T-helper 2 cell treated with Interferon-gamma antibody and Interleukin-4, amounts not matched to agents 5 μg/mL and 100 μg/mL, for 36 hours (primary cell): ENCODE results near the gene ACSL5.
"Not testable (repeated sequence)": the region's sequence is repeated elsewhere in the genome, so short reads cannot be mapped to it uniquely, and the experiment has no call there.

ENCODE experiments used
- DNase-seq: peaks from one replicate; pipeline ENCODE4 v3.0.0; 2021; ENCODE audit warnings: low spot score
- H3K27ac Mint-ChIP-seq: one replicate; pipeline ENCODE4 v1.8.0; 2021; ENCODE audit warnings: mild to moderate bottlenecking, mixed read lengths
- H3K27me3 Mint-ChIP-seq: one replicate; pipeline ENCODE4 v1.8.0; 2021; ENCODE audit warnings: low read depth, mixed read lengths
- H3K36me3 Mint-ChIP-seq: one replicate; pipeline ENCODE4 v1.8.0; 2021; ENCODE audit warnings: low read depth, mixed read lengths
- H3K4me1 Mint-ChIP-seq: one replicate; pipeline ENCODE4 v1.8.0; 2021; ENCODE audit warnings: low read depth, mixed read lengths
- H3K4me3 Mint-ChIP-seq: one replicate; pipeline ENCODE4 v1.8.0; 2022; ENCODE audit warnings: mild to moderate bottlenecking, moderate library complexity, mixed read lengths
- H3K9me3 Mint-ChIP-seq: one replicate; pipeline ENCODE4 v1.8.0; 2021; ENCODE audit warnings: mixed read lengths

Gene ACSL5

GRCh38 chr10:112375721-112376395 is 1.9 kb downstream of the ACSL5 start:
- Mint-ChIP-seq H3K9me3 (no peaks in the 10 kb centered on the region), H3K4me3 (peak overlapping the region; percentile 95), H3K27ac (peak overlapping the region; percentile 99), H3K36me3 (peaks cover 19% of the 10 kb centered on the region), H3K27me3 (no peaks in the 10 kb centered on the region), H3K4me1 (peaks cover 48% of the 10 kb centered on the region)
- peak; percentile 32 for DNase-seq

- Mint-ChIP-seq H3K4me3 (peak overlapping the region; percentile 95), H3K27me3 (no peaks in the 10 kb centered on the region), H3K9me3 (no peaks in the 10 kb centered on the region), H3K27ac (peak overlapping the region; percentile 99), H3K4me1 (peaks cover 45% of the 10 kb centered on the region), H3K36me3 (peaks cover 24% of the 10 kb centered on the region)
- no peak for DNase-seq
These were observed 2.5 kb downstream of the ACSL5 start for GRCh38 chr10:112376396-112376790.

- H3K36me3 Mint-ChIP-seq, result peaks cover 28% of the 10 kb centered on the region
- not testable (repeated sequence) for H3K27me3 Mint-ChIP-seq, DNase-seq, H3K9me3 Mint-ChIP-seq
- H3K4me3 Mint-ChIP-seq, result peak overlapping the region; percentile 95
- peaks cover 45% of the 10 kb centered on the region for H3K4me1 Mint-ChIP-seq
- H3K27ac Mint-ChIP-seq, result peak overlapping the region; percentile 26
These were observed 3.2 kb downstream of the ACSL5 start for GRCh38 chr10:112377116-112377515.

GRCh38 chr10:112379635-112380296 is 5.8 kb downstream of the ACSL5 start:
- Mint-ChIP-seq H3K36me3 (peaks cover 39% of the 10 kb centered on the region), H3K27me3 (no peaks in the 10 kb centered on the region), H3K27ac (no peak overlapping the region), H3K4me1 (peaks cover 37% of the 10 kb centered on the region), H3K9me3 (no peaks in the 10 kb centered on the region), H3K4me3 (no peak overlapping the region)
- no peak for DNase-seq

- Mint-ChIP-seq H3K36me3 (peaks cover 33% of the 10 kb centered on the region), H3K27ac (no peak overlapping the region), H3K9me3 (no peaks in the 10 kb centered on the region), H3K4me3 (no peak overlapping the region), H3K27me3 (no peaks in the 10 kb centered on the region), H3K4me1 (peaks cover 25% of the 10 kb centered on the region)
- no peak for DNase-seq
These were observed 8.8 kb downstream of the ACSL5 start for GRCh38 chr10:112382515-112383235.

- Mint-ChIP-seq H3K36me3 (peaks cover 33% of the 10 kb centered on the region), H3K27ac (no peak overlapping the region), H3K9me3 (no peaks in the 10 kb centered on the region), H3K4me3 (no peak overlapping the region), H3K27me3 (no peaks in the 10 kb centered on the region), H3K4me1 (peaks cover 22% of the 10 kb centered on the region)
- peak; percentile 50 for DNase-seq
These were observed 9.4 kb downstream of the ACSL5 start for GRCh38 chr10:112383325-112383724.

GRCh38 chr10:112384141-112384540 is 10.2 kb downstream of the ACSL5 start:
- Mint-ChIP-seq H3K4me3 (no peak overlapping the region), H3K9me3 (no peaks in the 10 kb centered on the region), H3K27ac (no peak overlapping the region), H3K27me3 (no peaks in the 10 kb centered on the region), H3K36me3 (peaks cover 33% of the 10 kb centered on the region), H3K4me1 (peaks cover 25% of the 10 kb centered on the region)
- no peak for DNase-seq

- no peaks in the 10 kb centered on the region for H3K9me3 Mint-ChIP-seq
- peaks cover 28% of the 10 kb centered on the region for H3K36me3 Mint-ChIP-seq
- H3K27me3 Mint-ChIP-seq, result no peaks in the 10 kb centered on the region
- peaks cover 27% of the 10 kb centered on the region for H3K4me1 Mint-ChIP-seq
- DNase-seq, result no peak
- no peak overlapping the region for H3K4me3 Mint-ChIP-seq
- no peak overlapping the region for H3K27ac Mint-ChIP-seq
These were observed 11.3 kb downstream of the ACSL5 start for GRCh38 chr10:112385201-112385600.

- H3K4me3 Mint-ChIP-seq, H3K9me3 Mint-ChIP-seq, H3K27me3 Mint-ChIP-seq, H3K27ac Mint-ChIP-seq, DNase-seq, H3K36me3 Mint-ChIP-seq: not testable (repeated sequence)
- H3K4me1 Mint-ChIP-seq, result peaks cover 29% of the 10 kb centered on the region
These were observed 14.1 kb downstream of the ACSL5 start for GRCh38 chr10:112388056-112388455.

GRCh38 chr10:112388548-112388947 is 14.6 kb downstream of the ACSL5 start:
- no peak overlapping the region for H3K4me3 Mint-ChIP-seq

GRCh38 chr10:112389271-112389822 is 15.4 kb downstream of the ACSL5 start:
- peaks cover 10% of the 10 kb centered on the region for H3K36me3 Mint-ChIP-seq
- H3K4me3 Mint-ChIP-seq, result peak overlapping the region; percentile 37
- H3K27me3 Mint-ChIP-seq, result no peaks in the 10 kb centered on the region
- H3K9me3 Mint-ChIP-seq, result no peaks in the 10 kb centered on the region
- peak; percentile 76 for DNase-seq
- peak overlapping the region; percentile 55 for H3K27ac Mint-ChIP-seq
- peaks cover 37% of the 10 kb centered on the region for H3K4me1 Mint-ChIP-seq

More at GRCh38 chr10:112388548-112388947, 14.6 kb downstream of the ACSL5 start:
- Mint-ChIP-seq H3K9me3 (no peaks in the 10 kb centered on the region), H3K27me3 (no peaks in the 10 kb centered on the region), H3K4me1 (peaks cover 33% of the 10 kb centered on the region), H3K27ac (peak overlapping the region; percentile 18), H3K36me3 (peaks cover 13% of the 10 kb centered on the region)
- DNase-seq, result no peak

GRCh38 chr10:112390125-112390703 is 16.3 kb downstream of the ACSL5 start:
- H3K36me3 Mint-ChIP-seq, result peaks cover 10% of the 10 kb centered on the region
- no peaks in the 10 kb centered on the region for H3K27me3 Mint-ChIP-seq
- no peak for DNase-seq
- H3K27ac Mint-ChIP-seq, result no peak overlapping the region
- peaks cover 35% of the 10 kb centered on the region for H3K4me1 Mint-ChIP-seq
- no peak overlapping the region for H3K4me3 Mint-ChIP-seq
- H3K9me3 Mint-ChIP-seq, result no peaks in the 10 kb centered on the region

- Mint-ChIP-seq H3K27ac (no peak overlapping the region), H3K4me3 (no peak overlapping the region), H3K4me1 (peaks cover 29% of the 10 kb centered on the region), H3K27me3 (no peaks in the 10 kb centered on the region), H3K9me3 (no peaks in the 10 kb centered on the region), H3K36me3 (peaks cover 8% of the 10 kb centered on the region)
- no peak for DNase-seq
These were observed 19.4 kb downstream of the ACSL5 start for GRCh38 chr10:112393341-112393740.

- Mint-ChIP-seq H3K9me3 (no peaks in the 10 kb centered on the region), H3K4me1 (peaks cover 26% of the 10 kb centered on the region), H3K27me3 (no peaks in the 10 kb centered on the region), H3K27ac (no peak overlapping the region), H3K36me3 (peaks cover 8% of the 10 kb centered on the region), H3K4me3 (no peak overlapping the region)
- DNase-seq, result no peak
These were observed 19.9 kb downstream of the ACSL5 start for GRCh38 chr10:112393827-112394226.
